Middle frontal gyrus (tissue), 1 donor: ENCODE results near the gene GABBR2.
"Not testable (repeated sequence)": the region's sequence is repeated elsewhere in the genome, so short reads cannot be mapped to it uniquely, and the experiment has no call there.

Experiments
- DNase-seq: peaks from one replicate; pipeline ENCODE4 v3.0.0-alpha.2; 2015; ENCODE audit warnings: low spot score; ENCODE audit errors: extremely low spot score

Gene GABBR2

GRCh38 chr9:98300611-98301010 is 408.1 kb downstream of the GABBR2 start:
- no peak for DNase-seq

DNA sequence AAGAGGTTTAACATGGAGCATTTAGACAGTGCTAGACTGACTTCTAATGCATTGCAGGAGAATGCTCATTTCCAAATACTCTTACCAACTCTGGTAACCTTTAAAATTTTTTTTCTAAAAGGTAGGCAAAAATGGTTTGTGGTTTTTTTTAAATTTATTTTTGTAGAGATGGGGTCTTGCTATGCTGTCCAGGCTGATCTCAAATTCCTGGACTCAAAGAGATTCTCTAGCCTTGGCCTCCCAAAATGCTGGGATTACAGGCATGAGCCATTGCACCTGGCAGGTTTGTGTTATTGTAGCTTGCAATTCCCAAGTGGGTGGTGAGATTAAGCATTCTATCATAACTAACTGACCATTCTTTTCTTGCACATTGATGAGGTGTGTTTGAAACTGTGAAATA is 410.3 kb downstream of the GABBR2 start:
- DNase-seq = no peak

DNA sequence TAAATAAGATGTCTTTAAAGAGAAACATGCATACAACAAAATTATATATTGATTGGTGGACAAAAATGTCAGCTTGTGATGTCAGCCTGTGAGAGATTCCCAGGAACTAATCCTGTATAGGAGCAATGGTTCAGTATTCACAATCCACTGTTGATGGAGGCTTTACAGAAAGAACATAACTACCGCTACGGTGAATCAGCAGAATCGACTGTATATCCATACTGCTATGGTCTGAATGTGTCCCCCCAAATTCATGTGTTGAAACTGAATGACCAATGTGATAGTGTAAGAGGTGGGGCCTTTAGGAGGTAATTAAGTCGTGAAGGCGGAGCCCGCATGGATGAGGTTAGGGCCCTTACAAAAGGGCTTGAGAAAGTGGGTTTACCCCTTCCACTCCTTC is 412.9 kb downstream of the GABBR2 start:
- no peak for DNase-seq

DNA sequence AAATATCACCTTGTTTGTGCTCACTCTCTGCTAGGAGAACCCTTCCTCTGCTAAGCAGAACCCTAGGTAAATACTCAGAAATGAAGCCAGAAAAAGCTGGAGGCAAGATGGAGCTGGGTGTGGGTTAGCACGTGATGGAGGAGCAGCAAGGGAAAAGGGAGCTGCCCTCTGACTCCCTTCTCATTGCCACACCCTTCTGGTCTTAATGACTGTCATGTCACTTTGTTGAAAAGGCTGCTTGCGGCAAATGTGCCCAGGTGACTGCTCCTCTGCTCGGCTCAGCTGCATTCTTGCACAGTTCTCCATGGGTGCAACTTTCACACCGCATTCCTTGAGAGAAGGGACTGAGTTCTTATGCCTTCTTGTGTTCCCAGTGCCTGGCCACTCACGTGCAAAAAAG is 416.9 kb downstream of the GABBR2 start:
- no peak for DNase-seq

DNA sequence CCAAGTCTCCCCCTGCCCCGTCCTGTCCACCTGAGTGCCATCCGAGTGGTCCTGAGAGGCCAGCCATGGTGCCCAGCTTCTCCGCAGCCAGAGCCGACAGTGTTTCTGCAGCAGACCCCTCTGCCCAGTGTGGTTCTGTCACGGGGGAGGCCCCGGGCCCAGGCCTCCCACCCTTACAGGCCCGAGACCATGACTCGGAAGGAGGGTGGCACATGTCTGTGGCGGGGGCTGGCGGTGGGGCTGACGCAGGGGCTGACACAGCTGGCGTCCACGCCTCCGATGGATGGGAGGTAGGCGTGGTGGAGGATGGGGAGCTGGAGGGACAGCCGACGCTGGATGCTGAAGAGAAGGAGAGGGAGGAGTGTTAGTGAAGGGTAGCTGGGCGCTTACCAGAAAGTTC is 418.3 kb downstream of the GABBR2 start:
- DNase-seq = no peak

DNA sequence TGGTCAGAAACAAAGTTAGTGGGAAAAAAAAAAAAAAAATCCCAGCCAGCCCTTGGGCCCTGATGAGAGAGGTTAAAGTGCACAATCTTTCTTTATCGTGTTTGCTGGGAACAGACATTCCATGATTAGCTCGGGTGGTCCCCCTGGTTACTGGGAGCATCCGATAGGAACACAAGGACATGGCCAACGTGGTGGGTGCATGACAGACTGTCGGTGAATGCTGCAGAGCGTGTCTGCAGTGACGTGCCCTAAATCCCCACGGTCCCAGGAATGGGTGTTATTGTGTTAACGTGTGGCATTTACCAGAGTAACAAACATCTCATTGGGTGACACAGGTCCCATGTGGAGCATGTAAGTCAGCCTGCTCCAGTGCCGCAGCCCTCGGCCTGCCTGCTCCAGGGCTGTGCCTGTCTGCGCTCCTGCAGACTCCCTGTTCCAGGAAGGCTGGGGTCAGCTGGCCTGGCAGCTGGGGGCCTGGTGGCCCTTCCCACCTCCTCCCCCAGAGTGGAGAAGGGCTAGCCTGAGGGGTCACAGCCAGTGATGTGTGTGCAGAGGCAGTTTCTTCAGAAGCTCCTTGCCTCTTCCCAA is 419.0 kb downstream of the GABBR2 start:
- no peak for DNase-seq

GRCh38 chr9:98288881-98289280 is 419.9 kb downstream of the GABBR2 start:
- no peak for DNase-seq

DNA sequence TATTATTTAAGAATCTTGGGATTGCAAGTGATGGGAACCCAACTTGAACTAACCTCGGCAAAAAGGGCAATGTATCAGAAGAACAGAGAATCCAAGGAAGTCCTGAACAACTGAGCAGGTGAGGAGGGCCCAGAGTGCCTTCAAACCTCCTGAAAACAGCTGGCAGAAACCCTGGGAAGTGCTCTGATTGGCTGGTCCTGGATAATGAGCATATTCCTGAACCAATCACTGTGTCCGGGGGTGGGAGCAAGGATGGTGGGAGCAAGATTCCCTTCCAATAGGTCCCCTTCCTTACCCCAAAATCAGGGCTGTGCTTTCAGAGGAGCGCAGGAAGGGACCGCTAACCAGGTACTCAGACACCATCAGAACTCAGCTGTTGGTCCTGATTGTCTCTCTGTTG is 421.4 kb downstream of the GABBR2 start:
- DNase-seq = no peak

GRCh38 chr9:98285446-98285845 is 423.3 kb downstream of the GABBR2 start:
- no peak for DNase-seq

- DNase-seq = no peak
These were observed 424.0 kb downstream of the GABBR2 start for GRCh38 chr9:98284754-98285153.

DNA sequence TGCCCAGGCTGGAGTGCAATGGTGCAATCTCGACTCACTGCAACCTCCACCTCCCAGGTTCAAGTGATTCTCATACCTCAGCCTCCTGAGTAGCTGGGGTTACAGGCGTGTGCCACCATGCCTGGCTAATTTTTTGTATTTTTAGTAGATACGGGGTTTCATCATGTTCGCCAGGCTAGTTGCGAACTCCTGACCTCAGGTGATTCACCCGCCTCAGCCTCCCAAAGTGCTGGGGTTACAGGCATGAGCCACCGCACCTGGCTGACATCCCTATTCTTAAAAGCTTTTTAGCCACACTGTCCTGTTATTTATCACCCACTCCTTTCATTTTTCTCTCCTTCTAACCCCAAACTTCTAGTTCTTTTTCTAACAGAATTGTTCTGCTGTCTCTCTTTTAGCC is 425.6 kb downstream of the GABBR2 start:
- DNase-seq = not testable (repeated sequence)

GRCh38 chr9:98281281-98281680 is 427.5 kb downstream of the GABBR2 start:
- DNase-seq = no peak

GRCh38 chr9:98280574-98280973 is 428.2 kb downstream of the GABBR2 start:
- DNase-seq = no peak

DNA sequence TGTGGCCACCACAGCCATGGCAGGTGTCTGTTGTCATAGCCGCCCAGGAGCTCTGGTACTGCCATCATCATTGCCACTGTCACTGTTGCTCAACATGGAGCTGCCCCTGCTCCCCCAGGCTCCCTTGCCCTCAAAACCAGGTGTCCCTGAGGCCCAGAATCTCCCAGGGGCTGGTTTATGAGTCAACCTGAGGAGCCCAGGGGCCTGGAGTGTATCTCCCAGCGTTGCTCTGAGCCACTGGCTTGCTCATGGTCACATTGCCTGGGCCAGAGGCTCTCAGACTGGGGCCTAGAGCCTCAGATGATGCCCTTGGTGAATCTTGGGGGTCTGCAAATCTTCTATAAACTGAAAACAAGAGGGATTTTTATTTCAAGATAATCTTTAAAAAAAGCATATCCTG is 428.6 kb downstream of the GABBR2 start:
- DNase-seq = no peak

GRCh38 chr9:98276907-98277469 is 431.7 kb downstream of the GABBR2 start:
- DNase-seq = no peak

GRCh38 chr9:98275159-98275558 is 433.6 kb downstream of the GABBR2 start:
- no peak for DNase-seq

DNA sequence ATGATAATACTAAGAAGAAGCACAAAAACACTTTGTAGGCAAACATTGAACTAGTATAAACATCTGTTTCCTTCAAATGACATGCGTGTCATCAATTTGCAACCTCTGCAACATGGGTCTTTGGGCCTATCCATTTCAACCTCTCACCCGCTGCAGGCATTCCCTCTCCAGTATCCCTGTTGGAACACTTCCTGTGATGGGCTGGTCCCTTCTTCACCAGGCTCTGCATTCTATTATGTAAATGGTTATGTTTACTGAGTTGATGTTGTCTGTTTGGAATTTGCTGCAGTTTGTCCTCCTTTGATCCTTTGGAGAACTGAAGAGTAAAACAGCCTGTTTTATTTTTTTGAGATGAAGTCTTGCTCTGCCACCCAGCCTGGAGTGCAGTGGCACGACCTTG is 436.7 kb downstream of the GABBR2 start:
- no peak for DNase-seq

DNA sequence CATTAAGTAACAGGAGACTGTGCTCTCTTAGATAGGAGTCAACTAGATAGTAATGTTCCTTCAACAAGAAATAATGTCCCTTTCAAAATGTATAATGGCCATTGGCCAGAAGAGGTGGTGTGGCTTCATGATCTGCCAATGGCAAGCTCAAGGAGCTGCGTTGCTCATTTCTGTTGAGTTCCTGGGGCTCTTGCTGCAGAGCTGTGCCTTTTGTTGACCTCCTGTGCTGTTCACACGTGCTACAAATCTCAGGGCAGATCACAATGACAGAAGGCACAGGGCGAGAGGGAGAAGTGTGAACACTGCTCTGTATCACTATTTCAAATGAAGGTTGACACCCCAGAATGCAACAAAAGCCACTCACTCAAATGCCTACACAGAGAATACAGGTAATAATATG is 437.3 kb downstream of the GABBR2 start:
- DNase-seq = no peak

- not testable (repeated sequence) for DNase-seq
These were observed 438.5 kb downstream of the GABBR2 start for GRCh38 chr9:98270284-98270683.

GRCh38 chr9:98269652-98270051 is 439.1 kb downstream of the GABBR2 start:
- DNase-seq = not testable (repeated sequence)

GRCh38 chr9:98267556-98267955 is 441.2 kb downstream of the GABBR2 start:
- not testable (repeated sequence) for DNase-seq

DNA sequence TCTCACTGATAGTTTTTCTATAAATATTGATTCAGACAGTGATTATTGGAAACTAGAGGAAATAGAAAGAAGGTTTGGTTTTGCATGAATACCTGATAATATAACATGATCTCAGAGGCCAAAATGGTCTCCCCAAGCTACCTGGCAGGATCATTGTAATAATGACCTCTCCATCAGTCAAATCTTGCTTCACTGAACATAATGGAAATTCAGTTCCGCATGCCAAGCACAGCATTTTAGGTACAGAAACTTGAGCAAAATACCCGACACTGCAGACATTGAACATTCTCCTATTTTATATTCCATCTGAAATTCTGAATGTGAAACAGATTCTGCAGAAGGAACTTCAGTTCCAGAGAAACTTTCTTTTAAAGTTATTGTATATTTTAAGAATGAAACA is 444.2 kb downstream of the GABBR2 start:
- DNase-seq = no peak

GRCh38 chr9:98263482-98264357 is 445.0 kb downstream of the GABBR2 start:
- peak; percentile 33 for DNase-seq
